PC-3 (cell line): ENCODE results near the gene CDCP1.

Experiments
- EZH2 ChIP-seq: fragments of 300-600 bp; sonication (generic); IDR thresholded peaks from one replicate; pipeline ENCODE4 v1.6.1; 2017; ENCODE audit warnings: antibody characterized with exemption, mild to moderate bottlenecking, low read length; ENCODE audit not compliant: unreplicated experiment
- TF ChIP-seq, protein P1 (sequence below): fragments of 300-600 bp; sonication (generic); conservative IDR thresholded peaks from 2 replicates; pipeline ENCODE4 v1.5.1; 2017; ENCODE audit warnings: antibody characterized with exemption, low read depth, mild to moderate bottlenecking, low read length

DNA sequence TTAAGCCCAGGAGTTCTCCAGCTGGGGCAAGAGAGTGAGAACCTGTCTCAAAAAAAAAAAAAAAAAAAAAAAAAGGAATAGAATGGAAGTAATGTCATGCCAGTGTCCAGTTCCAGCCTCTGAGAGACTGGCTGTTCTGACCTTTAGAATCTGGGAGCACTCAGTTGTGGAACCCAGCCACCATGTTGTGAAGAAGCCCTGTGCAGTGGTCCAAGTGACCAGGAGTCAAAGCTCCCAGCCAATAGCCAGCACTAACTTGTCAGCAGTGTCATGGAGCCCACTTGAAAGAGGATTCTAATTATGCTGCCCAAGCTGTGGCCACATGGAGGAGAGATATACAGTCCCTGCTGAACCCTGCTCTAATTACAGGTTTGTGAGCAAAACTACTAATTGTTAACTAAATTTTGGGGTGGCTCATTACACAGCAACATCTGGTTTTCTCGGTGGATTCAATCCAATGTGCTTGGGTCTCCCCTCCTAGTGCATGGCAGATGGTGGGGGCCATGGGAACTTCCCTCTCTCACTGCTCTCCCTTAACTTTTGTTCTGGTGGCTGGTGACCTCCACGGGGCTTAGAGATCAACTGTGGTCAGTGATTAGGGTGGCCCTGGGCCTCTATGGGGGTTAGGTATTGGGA, 64.6 kb downstream of the CDCP1 start:
- TF ChIP-seq, protein P1, sequence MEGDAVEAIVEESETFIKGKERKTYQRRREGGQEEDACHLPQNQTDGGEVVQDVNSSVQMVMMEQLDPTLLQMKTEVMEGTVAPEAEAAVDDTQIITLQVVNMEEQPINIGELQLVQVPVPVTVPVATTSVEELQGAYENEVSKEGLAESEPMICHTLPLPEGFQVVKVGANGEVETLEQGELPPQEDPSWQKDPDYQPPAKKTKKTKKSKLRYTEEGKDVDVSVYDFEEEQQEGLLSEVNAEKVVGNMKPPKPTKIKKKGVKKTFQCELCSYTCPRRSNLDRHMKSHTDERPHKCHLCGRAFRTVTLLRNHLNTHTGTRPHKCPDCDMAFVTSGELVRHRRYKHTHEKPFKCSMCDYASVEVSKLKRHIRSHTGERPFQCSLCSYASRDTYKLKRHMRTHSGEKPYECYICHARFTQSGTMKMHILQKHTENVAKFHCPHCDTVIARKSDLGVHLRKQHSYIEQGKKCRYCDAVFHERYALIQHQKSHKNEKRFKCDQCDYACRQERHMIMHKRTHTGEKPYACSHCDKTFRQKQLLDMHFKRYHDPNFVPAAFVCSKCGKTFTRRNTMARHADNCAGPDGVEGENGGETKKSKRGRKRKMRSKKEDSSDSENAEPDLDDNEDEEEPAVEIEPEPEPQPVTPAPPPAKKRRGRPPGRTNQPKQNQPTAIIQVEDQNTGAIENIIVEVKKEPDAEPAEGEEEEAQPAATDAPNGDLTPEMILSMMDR, result no peak
- TF ChIP-seq EZH2, result no peak
